Left ventricle myocardium inferior (tissue), 1 donor: ENCODE measurements around the gene HNRNPA3. TPM values are rescaled to one million over a fixed set of nuclear protein-coding genes. Genes with fewer than 3 reads are reported as not detected.
"Not testable (repeated sequence)": the region's sequence is repeated elsewhere in the genome, so short reads cannot be mapped to it uniquely, and the experiment has no call there.

ENCODE experiments used
- DNase-seq: peaks from one replicate; pipeline ENCODE4 v3.0.0-alpha.2; 2020
- H3K27ac ChIP-seq: fragments of 200-600 bp; replicated peaks from 2 replicates; pipeline ENCODE4 v1.8.0; 2021
- H3K27me3 ChIP-seq: fragments of 200-600 bp; 2 replicates; pipeline ENCODE4 v1.8.0; 2021; ENCODE audit warnings: low read depth
- H3K36me3 ChIP-seq: fragments of 200-600 bp; 2 replicates; pipeline ENCODE4 v1.8.0; 2021
- H3K4me1 ChIP-seq: fragments of 200-600 bp; 2 replicates; pipeline ENCODE4 v1.8.0; 2021
- H3K4me3 ChIP-seq: fragments of 200-600 bp; 2 replicates; pipeline ENCODE4 v1.8.0; 2021; ENCODE audit warnings: mild to moderate bottlenecking, moderate library complexity
- H3K9me3 ChIP-seq: fragments of 200-600 bp; replicated peaks from 2 replicates; pipeline ENCODE4 v1.8.0; 2021
- CTCF ChIP-seq: fragments of 200-600 bp; IDR thresholded peaks from 2 replicates; pipeline ENCODE4 v1.8.0; 2021; ENCODE audit warnings: antibody characterized with exemption, mild to moderate bottlenecking, borderline replicate concordance
- intact Hi-C: fragments of 100-400 bp; cut with micrococcal nuclease; formaldehyde crosslinking; loops from one replicate; pipeline ENCODE4 v1.11.0; 2022
- total RNA-seq: library from RNA; stranded (reverse); fragmentation: NEBNext Ultra II Directional; extraction: Animal tissue kit (Norgen Biotek cat#: 25700); gene quantifications from one replicate; pipeline ENCODE4 v1.2.1, GENCODE V29; 2021
- donor health status: DM: no; HTN: yes; CAD: no; lungs with severe emphysema.

Gene HNRNPA3
- total RNA-seq, 1 donor from 2014 or later = 73.2 TPM

GRCh38 chr2:177193240-177193639, 19.4 kb upstream of the HNRNPA3 start:
- no peak overlapping the region for H3K4me3 ChIP-seq
- no peak for TF ChIP-seq CTCF
- no peaks in the 10 kb centered on the region for H3K36me3 ChIP-seq
- no peaks in the 10 kb centered on the region for H3K4me1 ChIP-seq
- no peaks in the 10 kb centered on the region for H3K27me3 ChIP-seq
- no peak for DNase-seq
- intact Hi-C loops = no loop called here
- no peak overlapping the region for H3K27ac ChIP-seq
- no peaks in the 10 kb centered on the region for H3K9me3 ChIP-seq

DNA sequence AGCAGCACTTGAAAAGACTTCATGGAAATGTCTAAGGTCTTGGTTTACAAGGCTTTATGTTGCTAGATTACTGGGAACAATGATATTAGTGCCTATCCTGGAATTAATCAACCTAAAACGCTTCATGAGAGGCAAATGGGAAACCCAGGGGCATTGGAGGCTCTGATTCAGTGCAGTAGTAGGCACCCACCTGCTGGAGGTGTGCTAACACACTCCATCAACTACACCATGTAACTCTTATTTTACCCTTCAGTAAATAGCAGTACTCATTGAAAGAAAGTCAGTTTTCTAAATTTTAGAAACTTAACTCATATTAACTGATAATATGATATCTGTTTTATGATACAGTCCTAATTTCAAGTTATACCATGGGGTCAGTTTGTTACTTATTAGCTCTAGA, 17.4 kb upstream of the HNRNPA3 start:
- Histone ChIP-seq H3K9me3 (no peaks in the 10 kb centered on the region), H3K4me3 (no peak overlapping the region), H3K27me3 (no peaks in the 10 kb centered on the region), H3K36me3 (no peaks in the 10 kb centered on the region), H3K4me1 (no peaks in the 10 kb centered on the region), H3K27ac (no peak overlapping the region)
- intact Hi-C loops = no loop called here
- no peak for TF ChIP-seq CTCF
- no peak for DNase-seq

- intact Hi-C loops, H3K27ac ChIP-seq, H3K27me3 ChIP-seq, H3K4me1 ChIP-seq, H3K4me3 ChIP-seq, H3K36me3 ChIP-seq, DNase-seq, H3K9me3 ChIP-seq: not testable (repeated sequence)
Measured at GRCh38 chr2:177200419-177200818, 12.2 kb upstream of the HNRNPA3 start.

DNA sequence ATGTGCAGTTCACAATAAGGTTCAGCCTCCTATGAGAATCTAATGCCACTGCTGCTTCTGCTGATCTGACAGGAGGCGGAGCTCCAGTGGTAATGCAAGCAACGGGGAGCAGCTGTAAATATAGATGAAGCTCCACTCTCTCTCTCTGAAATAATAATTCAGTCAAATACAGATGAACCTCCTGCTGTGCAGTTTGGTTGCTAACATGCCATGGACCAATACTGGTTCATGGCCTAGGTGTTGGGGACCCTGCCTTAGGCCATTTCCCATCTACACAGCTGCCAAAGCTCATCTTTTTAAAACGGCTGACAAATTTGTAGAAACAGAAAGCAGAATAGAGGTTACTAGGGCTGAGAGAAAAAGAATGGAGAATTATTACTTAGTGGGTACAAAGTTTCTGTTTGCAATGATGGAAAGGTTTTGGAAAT, 10.7 kb upstream of the HNRNPA3 start:
- Histone ChIP-seq H3K9me3 (no peaks in the 10 kb centered on the region), H3K4me3 (no peak overlapping the region), H3K36me3 (no peaks in the 10 kb centered on the region), H3K27ac (no peak overlapping the region), H3K4me1 (no peaks in the 10 kb centered on the region), H3K27me3 (no peaks in the 10 kb centered on the region)
- no peak for TF ChIP-seq CTCF
- intact Hi-C loops = no loop called here
- no peak for DNase-seq

DNA sequence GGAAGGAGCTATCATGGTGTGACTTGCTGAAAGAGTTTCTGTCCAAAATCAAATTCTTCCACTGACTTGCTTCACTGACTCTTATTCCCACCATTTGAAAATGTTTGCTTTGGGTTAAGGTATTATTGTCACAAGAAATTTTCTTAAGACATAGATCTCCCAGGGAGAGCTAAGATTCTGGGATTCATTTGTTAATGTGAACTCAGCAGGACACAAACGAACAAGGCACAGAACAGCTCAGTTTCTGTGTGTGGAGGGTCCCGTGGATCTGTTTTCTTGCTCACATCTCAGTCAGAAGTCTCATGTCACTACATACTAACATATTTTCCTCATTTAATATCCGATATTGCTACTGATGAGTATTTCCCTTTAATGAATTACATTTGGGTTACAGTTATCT, 8.2 kb upstream of the HNRNPA3 start:
- Histone ChIP-seq H3K4me1 (no peaks in the 10 kb centered on the region), H3K27ac (no peak overlapping the region), H3K27me3 (no peaks in the 10 kb centered on the region), H3K4me3 (no peak overlapping the region), H3K9me3 (no peaks in the 10 kb centered on the region), H3K36me3 (no peaks in the 10 kb centered on the region)
- DNase-seq = no peak
- intact Hi-C loops = no loop called here
- no peak for TF ChIP-seq CTCF

DNA sequence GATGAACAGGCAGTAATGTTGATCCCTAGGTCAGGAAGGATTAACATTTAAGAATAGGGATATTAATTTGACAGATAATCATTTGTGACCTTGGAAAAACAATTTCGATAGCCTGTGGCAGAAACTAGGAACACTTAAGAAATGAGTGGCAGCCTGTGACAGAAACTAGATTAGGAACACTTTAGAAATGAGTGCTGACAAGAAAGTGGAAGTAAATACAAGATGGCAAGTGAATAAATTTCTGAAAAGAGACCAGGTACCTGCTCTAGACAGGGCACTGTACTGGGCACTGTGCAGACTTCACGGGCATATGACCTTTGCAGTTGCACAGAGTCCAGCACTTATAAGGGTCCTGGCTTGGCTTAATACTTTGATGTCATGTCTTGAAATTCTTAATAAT, 5.5 kb upstream of the HNRNPA3 start:
- no peak overlapping the region for H3K4me3 ChIP-seq
- TF ChIP-seq CTCF = no peak
- intact Hi-C loops = no loop called here

More for the DNA sequence above, 5.5 kb upstream of the HNRNPA3 start:
- H3K9me3 ChIP-seq = no peaks in the 10 kb centered on the region
- peaks cover 14% of the 10 kb centered on the region for H3K4me1 ChIP-seq
- DNase-seq = no peak
- H3K36me3 ChIP-seq = no peaks in the 10 kb centered on the region
- H3K27me3 ChIP-seq = no peaks in the 10 kb centered on the region
- H3K27ac ChIP-seq = no peak overlapping the region
